HCT116 (cell line): ENCODE results near the gene OSBPL1A. TPM values are rescaled to one million over a fixed set of nuclear protein-coding genes. Genes with fewer than 3 reads are reported as not detected.

Experiments
- ATAC-seq: fragments of 200-7000 bp; cut with Tn5 transposase; 2 replicates; pipeline ENCODE4 v1.9.1; 2020; ENCODE audit warnings: mild to moderate bottlenecking, moderate library complexity
- BruUV-seq: library from RNA; stranded (reverse); fragments of 400-500 nt; replicated peaks from 2 replicates; lab custom pipeline; 2021; lab: Mats Ljungman, UMichigan
- CTCF ChIA-PET: fragments of 300-600 bp; sonication (Branson Sonifier 250); formaldehyde crosslinking; loops from one replicate; lab custom pipeline; 2021; ENCODE audit warnings: antibody characterized with exemption; lab: Charles Lee
- POLR2A ChIA-PET: fragments of 300-600, 350-600 bp; sonication (Branson Sonifier 250); formaldehyde crosslinking; loops from one replicate; lab custom pipeline; 2021; ENCODE audit warnings: antibody characterized with exemption; lab: Charles Lee
- RAD21 ChIA-PET, 2 experiments: fragments of 300-600 bp; sonication (Branson Sonifier 250); formaldehyde crosslinking; loops; one replicate each; lab custom pipeline; 2023; ENCODE audit warnings: low total read pairs in 2 of 2; ENCODE audit not compliant: uncharacterized antibody in 2 of 2, unreplicated experiment in 2 of 2, low non-redundant PET in 1 of 2; lab: Charles Lee
- DNase-seq: peaks from one replicate; pipeline ENCODE4 v3.0.0-alpha.2; 2010; ENCODE audit warnings: low read depth, low spot score
- H2AFZ ChIP-seq: fragments of 200-600 bp; shearing (Covaris generic), sonication (generic); 2 replicates; pipeline ENCODE4 v1.6.1; 2017; ENCODE audit warnings: low read depth, mixed run types, mixed read lengths, antibody characterized with exemption, low read length; ENCODE audit not compliant: poor library complexity, severe bottlenecking
- H3K27ac ChIP-seq: 2 replicates; pipeline ENCODE4 v1.5.1; 2012; ENCODE audit warnings: low read depth, low read length
- H3K27me3 ChIP-seq: fragments of 200-600 bp; sonication (generic); 2 replicates; pipeline ENCODE4 v1.6.1; 2016; ENCODE audit warnings: mixed run types, low read length, mixed read lengths; ENCODE audit not compliant: insufficient read depth
- H3K36me3 ChIP-seq, 2 experiments: fragments of 200-500 bp in 1 of 2; fragments of 200-600 bp in 1 of 2; sonication (Bioruptor generic) in 1 of 2; sonication (generic) in 1 of 2; 2 replicates each; pipeline versions ENCODE4 v1.5.1 to v1.6.1; 2014 to 2016; ENCODE audit warnings: low read length in 2 of 2, inconsistent platforms in 1 of 2, mixed read lengths in 1 of 2, mixed run types in 1 of 2; ENCODE audit not compliant: insufficient read depth in 2 of 2, control insufficient read depth in 1 of 2
- H3K4me1 ChIP-seq, 2 experiments: fragments of 200-600 bp in 1 of 2; sonication (generic) in 1 of 2; 2 replicates each; pipeline versions ENCODE4 v1.5.1 to v1.6.1; 2012 to 2017; ENCODE audit warnings: low read length in 2 of 2, inconsistent platforms in 1 of 2, mild to moderate bottlenecking in 1 of 2, mixed read lengths in 1 of 2, mixed run types in 1 of 2, moderate library complexity in 1 of 2; ENCODE audit not compliant: insufficient read depth in 2 of 2, control insufficient read depth in 1 of 2
- H3K4me2 ChIP-seq: fragments of 200-600 bp; sonication (generic); 2 replicates; pipeline ENCODE4 v1.6.1; 2017; ENCODE audit warnings: mixed run types, low read length, mixed read lengths
- H3K4me3 ChIP-seq, 2 experiments: fragments of 200-600 bp in 1 of 2; sonication (generic) in 1 of 2; replicated peaks in 1 of 2; 2 replicates each; pipeline ENCODE4 v1.5.1; 2011 to 2016; ENCODE audit warnings: low read length in 2 of 2, control low read depth in 1 of 2, low read depth in 1 of 2, mild to moderate bottlenecking in 1 of 2, mixed read lengths in 1 of 2, mixed run types in 1 of 2
- H3K79me2 ChIP-seq: fragments of 200-600 bp; sonication (generic); 2 replicates; pipeline ENCODE4 v1.6.1; 2017; ENCODE audit warnings: mild to moderate bottlenecking, mixed run types, low read length, moderate library complexity, mixed read lengths; ENCODE audit not compliant: insufficient read depth
- H3K9ac ChIP-seq: fragments of 200-600 bp; sonication (generic); 2 replicates; pipeline ENCODE4 v1.6.1; 2016; ENCODE audit warnings: low read length, mixed read lengths
- H3K9me2 ChIP-seq: fragments of 200-600 bp; sonication (generic), shearing (Covaris generic); 2 replicates; pipeline ENCODE4 v1.6.1; 2017; ENCODE audit warnings: mixed run types, mild to moderate bottlenecking, moderate library complexity; ENCODE audit not compliant: insufficient read depth
- H3K9me3 ChIP-seq, 2 experiments: fragments of 200-500 bp in 1 of 2; fragments of 200-600 bp in 1 of 2; sonication (Bioruptor generic) in 1 of 2; sonication (generic) in 1 of 2; 2 replicates each; pipeline ENCODE4 v1.6.1; 2014 to 2017; ENCODE audit warnings: low read length in 2 of 2, mixed read lengths in 2 of 2, inconsistent platforms in 1 of 2, low read depth in 1 of 2, mild to moderate bottlenecking in 1 of 2, mixed run types in 1 of 2, moderate library complexity in 1 of 2; ENCODE audit not compliant: control insufficient read depth in 1 of 2, insufficient read depth in 1 of 2
- H4K20me1 ChIP-seq: fragments of 200-600 bp; sonication (generic), shearing (Covaris generic); 2 replicates; pipeline ENCODE4 v1.6.1; 2017; ENCODE audit warnings: mixed run types, mild to moderate bottlenecking, moderate library complexity; ENCODE audit not compliant: insufficient read depth
- CBX3 ChIP-seq: IDR thresholded peaks from 2 replicates; pipeline ENCODE4 v1.6.1; 2012; ENCODE audit warnings: low read depth
- CTCF ChIP-seq, 3 experiments: fragments of 200-600 bp in 1 of 3; sonication (generic) in 1 of 3; IDR thresholded peaks in 2 of 3; conservative IDR thresholded peaks in 1 of 3; 2 replicates each; pipeline ENCODE4 v1.5.1; 2012 to 2017; ENCODE audit warnings: low read depth in 2 of 3, low read length in 2 of 3, antibody characterized with exemption in 1 of 3, borderline replicate concordance in 1 of 3, control low read depth in 1 of 3, mild to moderate bottlenecking in 1 of 3, mixed read lengths in 1 of 3, mixed run types in 1 of 3, moderate library complexity in 1 of 3; ENCODE audit not compliant: insufficient read depth in 1 of 3
- EGR1 ChIP-seq: IDR thresholded peaks from 2 replicates; pipeline ENCODE4 v1.6.1; 2012; ENCODE audit warnings: low read depth
- EZH2 ChIP-seq: fragments of 200-600 bp; sonication (generic); IDR thresholded peaks from 2 replicates; pipeline ENCODE4 v1.6.1; 2017; ENCODE audit warnings: antibody characterized with exemption, mixed run types
- EZH2phosphoT487 ChIP-seq: fragments of 200-600 bp; IDR thresholded peaks from 2 replicates; pipeline ENCODE4 v1.6.1; 2018; ENCODE audit warnings: antibody characterized with exemption, borderline replicate concordance
- FOSL1 ChIP-seq: IDR thresholded peaks from 2 replicates; pipeline ENCODE4 v1.6.1; 2012; ENCODE audit warnings: low read depth
- MAX ChIP-seq: IDR thresholded peaks from 2 replicates; pipeline ENCODE4 v1.6.1; 2012
- POLR2A ChIP-seq: IDR thresholded peaks from 2 replicates; pipeline ENCODE4 v1.7.0; 2011; ENCODE audit warnings: borderline replicate concordance; ENCODE audit not compliant: insufficient read depth, insufficient read length; ENCODE audit errors: extremely low read depth
- POLR2AphosphoS5 ChIP-seq: IDR thresholded peaks from 2 replicates; pipeline ENCODE4 v1.6.1; 2011; ENCODE audit warnings: mild to moderate bottlenecking, low read depth, low read length, moderate library complexity
- REST ChIP-seq: IDR thresholded peaks from 2 replicates; pipeline ENCODE4 v1.6.1; 2012; ENCODE audit warnings: low read depth
- SIN3A ChIP-seq: IDR thresholded peaks from 2 replicates; pipeline ENCODE4 v1.6.1; 2012; ENCODE audit warnings: low read depth
- SP1 ChIP-seq: IDR thresholded peaks from 2 replicates; pipeline ENCODE4 v1.6.1; 2012; ENCODE audit warnings: low read depth
- SRF ChIP-seq: IDR thresholded peaks from 2 replicates; pipeline ENCODE4 v1.6.1; 2012; ENCODE audit warnings: low read depth
- TCF7L2 ChIP-seq: IDR thresholded peaks from 2 replicates; pipeline ENCODE4 v1.7.0; 2011; ENCODE audit warnings: borderline replicate concordance, inconsistent platforms; ENCODE audit not compliant: insufficient read depth, insufficient read length; ENCODE audit errors: extremely low read depth
- ZFX ChIP-seq: fragments of 450-650 bp; IDR thresholded peaks from 2 replicates; pipeline ENCODE4 v1.6.1; 2017
- intact Hi-C: fragments of 100-400 bp; cut with micrococcal nuclease; formaldehyde crosslinking; loops from 2 replicates; pipeline ENCODE4 v1.10.0; 2022
- total RNA-seq: library from RNA; stranded (reverse); gene quantifications from one replicate; pipeline ENCODE4 v1.2.1, GENCODE V29; 2021; ENCODE audit not compliant: unreplicated experiment

OSBPL1A gene
- total RNA-seq, 1 experiment from 2014 or later: 18.9 TPM

GRCh38 chr18:24293254-24293653 lies 104.4 kb downstream of the OSBPL1A start:
- CTCF ChIA-PET: no interaction called here

GRCh38 chr18:24278591-24278990 lies 119.0 kb downstream of the OSBPL1A start:
- Histone ChIP-seq H4K20me1 (no peaks in the 10 kb centered on the region), H3K27me3 (no peaks in the 10 kb centered on the region), H2AFZ (no peak overlapping the region), H3K79me2 (no peaks in the 10 kb centered on the region), H3K4me1 (peaks cover 2 to 9% of the 10 kb centered on the region in 2 experiments; a peak in 3 of 4 replicates), H3K4me3 (no peak overlapping the region), H3K27ac (no peak overlapping the region), H3K9me2 (no peaks in the 10 kb centered on the region; the same call in 1 of the 2 replicates), H3K9me3 (no peaks in the 10 kb centered on the region), H3K4me2 (no peak overlapping the region), H3K9ac (no peak overlapping the region), H3K36me3 (no peaks in the 10 kb centered on the region)
- CTCF ChIA-PET: no interaction called here
- RAD21 ChIA-PET: no interaction called here
- POLR2A ChIA-PET: no interaction called here
- intact Hi-C loops: no loop called here
- no TSS peak for BruUV-seq
- no peak for ATAC-seq
- DNase-seq: no peak
- no peak for TF ChIP-seq POLR2A
- TF ChIP-seq TCF7L2: no peak
- no peak for TF ChIP-seq SRF
- TF ChIP-seq SIN3A: no peak
- no peak for TF ChIP-seq EZH2phosphoT487
- TF ChIP-seq EGR1: no peak
- no peak for TF ChIP-seq MAX
- TF ChIP-seq FOSL1: no peak
- no peak for TF ChIP-seq EZH2
- TF ChIP-seq CTCF (IDR thresholded peaks at IDR 0.05 in 2 of 3, conservative IDR thresholded peaks at IDR 0.05 in 1 of 3; ENCODE audit: borderline replicate concordance in 1 of 3, insufficient read depth in 1 of 3, low read depth in 2 of 3, low read length in 2 of 3): no peak
- no peak for TF ChIP-seq REST
- TF ChIP-seq ZFX: no peak

More at GRCh38 chr18:24293254-24293653, 104.4 kb downstream of the OSBPL1A start:
- Histone ChIP-seq H3K27ac (no peak overlapping the region), H3K36me3 (no peaks in the 10 kb centered on the region), H3K9ac (no peak overlapping the region), H2AFZ (no peak overlapping the region), H3K27me3 (no peaks in the 10 kb centered on the region), H3K9me3 (no peaks in the 10 kb centered on the region), H3K4me1 (no peaks in the 10 kb centered on the region), H3K4me2 (no peak overlapping the region), H3K79me2 (no peaks in the 10 kb centered on the region), H3K9me2 (no peaks in the 10 kb centered on the region), H3K4me3 (no peak overlapping the region), H4K20me1 (no peaks in the 10 kb centered on the region)
- TF ChIP-seq FOSL1: no peak
- TF ChIP-seq SP1: no peak
- no peak for TF ChIP-seq CBX3
- no peak for TF ChIP-seq POLR2AphosphoS5
- BruUV-seq: no TSS peak
- DNase-seq: no peak
- POLR2A ChIA-PET: no interaction called here
- intact Hi-C loops: no loop called here
- no peak for ATAC-seq
- RAD21 ChIA-PET: no interaction called here
